ENCODE measurements around the gene FBXW7.

Gene FBXW7

GRCh38 chr4:152334931-152335330 lies 201.0 kb downstream of the FBXW7 start:
- Histone ChIP-seq H3K36me3 (ENCODE audit: control insufficient read depth, insufficient read depth, low read length) (peaks cover 2% of the 10 kb centered on the region), H3K4me3 (replicated peaks; ENCODE audit: low read depth, low read length) (no peak overlapping the region), H3K27me3 (replicated peaks; ENCODE audit: control insufficient read depth, insufficient read depth, low read length) (no peaks in the 10 kb centered on the region)
- DNase-seq (ENCODE audit: extremely low read depth, insufficient read length), result no peak
- no peak for TF ChIP-seq CTCF (IDR thresholded peaks at IDR 0.05; ENCODE audit: insufficient read depth, low read length, poor library complexity, severe bottlenecking)

GRCh38 chr4:152331042-152331441 lies 204.8 kb downstream of the FBXW7 start:
- TF ChIP-seq CTCF (IDR thresholded peaks at IDR 0.05; ENCODE audit: insufficient read depth, low read length, poor library complexity, severe bottlenecking), result no peak
- peaks cover 4% of the 10 kb centered on the region for H3K36me3 ChIP-seq (ENCODE audit: control insufficient read depth, insufficient read depth, low read length)
- no peak overlapping the region for H3K4me3 ChIP-seq (replicated peaks; ENCODE audit: low read depth, low read length)
- no peaks in the 10 kb centered on the region for H3K27me3 ChIP-seq (replicated peaks; ENCODE audit: control insufficient read depth, insufficient read depth, low read length)
- no peak for DNase-seq (ENCODE audit: extremely low read depth, insufficient read length)

- H3K27me3 ChIP-seq (replicated peaks; ENCODE audit: control insufficient read depth, insufficient read depth, low read length), result no peaks in the 10 kb centered on the region
- TF ChIP-seq CTCF (IDR thresholded peaks at IDR 0.05; ENCODE audit: insufficient read depth, low read length, poor library complexity, severe bottlenecking), result no peak
- DNase-seq (ENCODE audit: extremely low read depth, insufficient read length), result no peak
- no peak overlapping the region for H3K4me3 ChIP-seq (replicated peaks; ENCODE audit: low read depth, low read length)
- peaks cover 8% of the 10 kb centered on the region for H3K36me3 ChIP-seq (ENCODE audit: control insufficient read depth, insufficient read depth, low read length)
These were observed 207.3 kb downstream of the FBXW7 start for GRCh38 chr4:152328582-152328981.

- Histone ChIP-seq H3K36me3 (ENCODE audit: control insufficient read depth, insufficient read depth, low read length) (peaks cover 8% of the 10 kb centered on the region), H3K4me3 (replicated peaks; ENCODE audit: low read depth, low read length) (no peak overlapping the region), H3K27me3 (replicated peaks; ENCODE audit: control insufficient read depth, insufficient read depth, low read length) (no peaks in the 10 kb centered on the region)
- TF ChIP-seq CTCF (IDR thresholded peaks at IDR 0.05; ENCODE audit: insufficient read depth, low read length, poor library complexity, severe bottlenecking), result no peak
- no peak for DNase-seq (ENCODE audit: extremely low read depth, insufficient read length)
These were observed 208.1 kb downstream of the FBXW7 start for GRCh38 chr4:152327606-152328453.

- Histone ChIP-seq H3K4me3 (replicated peaks; ENCODE audit: low read depth, low read length) (no peak overlapping the region), H3K27me3 (replicated peaks; ENCODE audit: control insufficient read depth, insufficient read depth, low read length) (no peaks in the 10 kb centered on the region), H3K36me3 (ENCODE audit: control insufficient read depth, insufficient read depth, low read length) (peaks cover 9% of the 10 kb centered on the region)
- no peak for TF ChIP-seq CTCF (IDR thresholded peaks at IDR 0.05; ENCODE audit: insufficient read depth, low read length, poor library complexity, severe bottlenecking)
- DNase-seq (ENCODE audit: extremely low read depth, insufficient read length), result no peak
These were observed 210.1 kb downstream of the FBXW7 start for GRCh38 chr4:152325831-152326230.

Data from GM06990 (cell line).